ENCODE data around the gene REXO5.

- TF ChIP-seq, protein P1, sequence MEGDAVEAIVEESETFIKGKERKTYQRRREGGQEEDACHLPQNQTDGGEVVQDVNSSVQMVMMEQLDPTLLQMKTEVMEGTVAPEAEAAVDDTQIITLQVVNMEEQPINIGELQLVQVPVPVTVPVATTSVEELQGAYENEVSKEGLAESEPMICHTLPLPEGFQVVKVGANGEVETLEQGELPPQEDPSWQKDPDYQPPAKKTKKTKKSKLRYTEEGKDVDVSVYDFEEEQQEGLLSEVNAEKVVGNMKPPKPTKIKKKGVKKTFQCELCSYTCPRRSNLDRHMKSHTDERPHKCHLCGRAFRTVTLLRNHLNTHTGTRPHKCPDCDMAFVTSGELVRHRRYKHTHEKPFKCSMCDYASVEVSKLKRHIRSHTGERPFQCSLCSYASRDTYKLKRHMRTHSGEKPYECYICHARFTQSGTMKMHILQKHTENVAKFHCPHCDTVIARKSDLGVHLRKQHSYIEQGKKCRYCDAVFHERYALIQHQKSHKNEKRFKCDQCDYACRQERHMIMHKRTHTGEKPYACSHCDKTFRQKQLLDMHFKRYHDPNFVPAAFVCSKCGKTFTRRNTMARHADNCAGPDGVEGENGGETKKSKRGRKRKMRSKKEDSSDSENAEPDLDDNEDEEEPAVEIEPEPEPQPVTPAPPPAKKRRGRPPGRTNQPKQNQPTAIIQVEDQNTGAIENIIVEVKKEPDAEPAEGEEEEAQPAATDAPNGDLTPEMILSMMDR (conservative IDR thresholded peaks at IDR 0.05; ENCODE audit: low read length): no peak
- no peak for TF ChIP-seq EZH2phosphoT487 (IDR thresholded peaks at IDR 0.05; ENCODE audit: borderline replicate concordance, low read depth, low read length)
These were observed 77.4 kb downstream of the REXO5 start for GRCh38 chr16:20883554-20884239.
